ENCODE measurements around the gene ITPKC. TPM values are rescaled to one million over a fixed set of nuclear protein-coding genes. Genes with fewer than 3 reads are reported as not detected.

ITPKC gene
- total and polyA plus RNA-seq, 2 of the 13 experiments (the other 11 are each of a cell fraction or from before 2014, with no cell fraction given), result 6.9 to 11.2 TPM

DNA sequence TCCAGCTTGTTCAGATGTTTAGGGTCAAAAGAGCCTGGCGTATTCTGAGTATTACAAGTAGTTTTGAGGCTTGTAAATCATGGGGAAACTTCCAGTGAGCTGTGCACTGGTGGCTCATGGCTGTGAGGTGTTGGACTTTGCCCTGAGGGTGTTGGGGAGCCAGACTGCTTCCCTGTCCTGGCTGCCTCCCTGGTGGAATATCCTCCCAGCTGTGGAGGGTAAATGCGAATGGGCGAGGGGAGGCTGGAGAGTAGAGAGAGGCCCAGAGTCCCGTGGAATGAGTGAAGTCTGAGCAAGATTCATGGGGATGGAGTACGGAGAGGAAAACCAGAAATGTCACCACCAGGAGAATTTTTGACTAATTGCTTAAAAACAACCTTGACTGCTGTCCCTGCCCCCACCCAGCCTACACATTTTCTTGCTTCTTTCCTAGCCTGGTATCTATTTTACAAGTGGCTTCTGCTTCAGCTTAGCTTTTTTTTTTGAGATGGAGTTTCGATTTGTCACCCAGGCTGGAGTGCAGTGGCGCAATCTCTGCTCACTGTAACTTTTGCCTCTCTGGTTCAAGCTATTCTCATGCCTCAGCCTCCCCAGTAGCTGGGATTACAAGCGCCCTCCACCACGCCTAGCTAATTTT lies 37.8 kb downstream of the ITPKC start (continued):
- no peak for TF ChIP-seq SAFB2 (CRISPR knock-in tag; IDR thresholded peaks at IDR 0.05; ENCODE audit: borderline replicate concordance, low read depth)
- TF ChIP-seq HIVEP1 (CRISPR knock-in tag; IDR thresholded peaks at IDR 0.05), result no peak
- TF ChIP-seq ZNF382 (CRISPR knock-in tag; IDR thresholded peaks at IDR 0.05; ENCODE audit: borderline replicate concordance), result no peak
- no peak for TF ChIP-seq ZNF768 (CRISPR knock-in tag; IDR thresholded peaks at IDR 0.05)
- TF ChIP-seq ZFYVE20 (CRISPR knock-in tag; IDR thresholded peaks at IDR 0.05; ENCODE audit: borderline replicate concordance, low read depth), result no peak
- no peak for TF ChIP-seq JARID2 (CRISPR knock-in tag; IDR thresholded peaks at IDR 0.05; ENCODE audit: insufficient replicate concordance)
- no peak for TF ChIP-seq ZNF704 (CRISPR knock-in tag; IDR thresholded peaks at IDR 0.05; ENCODE audit: borderline replicate concordance)
- TF ChIP-seq ZNF136 (CRISPR knock-in tag; IDR thresholded peaks at IDR 0.05; ENCODE audit: low read depth), result no peak
- TF ChIP-seq ZC3H4 (CRISPR knock-in tag; IDR thresholded peaks at IDR 0.05; ENCODE audit: borderline replicate concordance), result no peak
- no peak for TF ChIP-seq ZNF710 (CRISPR knock-in tag; IDR thresholded peaks at IDR 0.05; ENCODE audit: borderline replicate concordance)
- no peak for TF ChIP-seq SNRNP70 (IDR thresholded peaks at IDR 0.05; ENCODE audit: low read depth, low read length)
- TF ChIP-seq, protein P1, sequence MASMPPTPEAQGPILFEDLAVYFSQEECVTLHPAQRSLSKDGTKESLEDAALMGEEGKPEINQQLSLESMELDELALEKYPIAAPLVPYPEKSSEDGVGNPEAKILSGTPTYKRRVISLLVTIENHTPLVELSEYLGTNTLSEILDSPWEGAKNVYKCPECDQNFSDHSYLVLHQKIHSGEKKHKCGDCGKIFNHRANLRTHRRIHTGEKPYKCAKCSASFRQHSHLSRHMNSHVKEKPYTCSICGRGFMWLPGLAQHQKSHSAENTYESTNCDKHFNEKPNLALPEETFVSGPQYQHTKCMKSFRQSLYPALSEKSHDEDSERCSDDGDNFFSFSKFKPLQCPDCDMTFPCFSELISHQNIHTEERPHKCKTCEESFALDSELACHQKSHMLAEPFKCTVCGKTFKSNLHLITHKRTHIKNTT (CRISPR knock-in tag; IDR thresholded peaks at IDR 0.05), result no peak
- TF ChIP-seq ZNF614 (CRISPR knock-in tag; IDR thresholded peaks at IDR 0.05; ENCODE audit: borderline replicate concordance), result no peak
- TF ChIP-seq MIXL1 (CRISPR knock-in tag; IDR thresholded peaks at IDR 0.05), result no peak
- no peak for TF ChIP-seq MTA3 (CRISPR knock-in tag; IDR thresholded peaks at IDR 0.05)
- no peak for TF ChIP-seq ZNF335 (CRISPR knock-in tag; IDR thresholded peaks at IDR 0.05)
- no peak for TF ChIP-seq SP1 (IDR thresholded peaks at IDR 0.05)
- TF ChIP-seq SP1 (CRISPR knock-in tag; IDR thresholded peaks at IDR 0.05), result no peak
- no peak for TF ChIP-seq MLXIP (CRISPR knock-in tag; IDR thresholded peaks at IDR 0.05; ENCODE audit: borderline replicate concordance)
- TF ChIP-seq HDAC1 (CRISPR knock-in tag; IDR thresholded peaks at IDR 0.05), result no peak
- no peak for TF ChIP-seq MBNL3 (CRISPR knock-in tag; conservative IDR thresholded peaks at IDR 0.05)
- no peak for TF ChIP-seq ATF7 (IDR thresholded peaks at IDR 0.05)
- no peak for TF ChIP-seq ATF7 (CRISPR knock-in tag; IDR thresholded peaks at IDR 0.05)

Data from HepG2 (cell line).